HG03571 (cell line): Measurements from ENCODE around the gene LKAAEAR1.

Experiments used
- ATAC-seq: cut with Tn5 transposase; IDR thresholded peaks from one replicate; pipeline ENCODE4 v1.9.1; 2021; ENCODE audit not compliant: unreplicated experiment

The LKAAEAR1 gene

GRCh38 chr20:64052987-64053840 is 31.0 kb downstream of the LKAAEAR1 start:
- no peak for ATAC-seq

GRCh38 chr20:64052326-64052722 is 31.9 kb downstream of the LKAAEAR1 start:
- no peak for ATAC-seq

- no peak for ATAC-seq
Measured at GRCh38 chr20:64051561-64052325, 32.5 kb downstream of the LKAAEAR1 start.

- ATAC-seq = no peak
Measured at GRCh38 chr20:64051033-64051452, 33.2 kb downstream of the LKAAEAR1 start.

GRCh38 chr20:64050261-64051032 is 33.8 kb downstream of the LKAAEAR1 start:
- ATAC-seq = no peak

- no peak for ATAC-seq
Measured at GRCh38 chr20:64049878-64050260, 34.3 kb downstream of the LKAAEAR1 start.

- no peak for ATAC-seq
Measured at GRCh38 chr20:64049060-64049877, 34.9 kb downstream of the LKAAEAR1 start, which contains the start of gene SOX18. TSS of gene SOX18 (minus strand) at chr20:64049639. CDS start at chr20:64049516, 123 bp downstream.

GRCh38 chr20:64048402-64049044 is 35.7 kb downstream of the LKAAEAR1 start:
- ATAC-seq = no peak

- no peak for ATAC-seq
Measured at GRCh38 chr20:64047968-64048401, 36.2 kb downstream of the LKAAEAR1 start.

- no peak for ATAC-seq
Measured at GRCh38 chr20:64047046-64047389, 37.2 kb downstream of the LKAAEAR1 start.

- no peak for ATAC-seq
Measured at GRCh38 chr20:64045346-64046011, 38.7 kb downstream of the LKAAEAR1 start.

GRCh38 chr20:64044484-64045247 is 39.5 kb downstream of the LKAAEAR1 start:
- no peak for ATAC-seq

GRCh38 chr20:64043768-64044167 is 40.4 kb downstream of the LKAAEAR1 start:
- ATAC-seq = no peak

GRCh38 chr20:64042054-64042781 is 42.0 kb downstream of the LKAAEAR1 start:
- ATAC-seq = no peak

GRCh38 chr20:64041781-64042053 is 42.5 kb downstream of the LKAAEAR1 start:
- no peak for ATAC-seq

GRCh38 chr20:64041040-64041780 is 43.0 kb downstream of the LKAAEAR1 start:
- ATAC-seq = no peak

GRCh38 chr20:64040231-64041039 is 43.8 kb downstream of the LKAAEAR1 start:
- ATAC-seq = no peak
